ENCODE results near the gene HSPB9.

Gene HSPB9

GRCh38 chr17:42146911-42147607, 24.5 kb downstream of the HSPB9 start:
- DNase-seq (ENCODE audit: low read depth): no peak

GRCh38 chr17:42153919-42154742, 31.5 kb downstream of the HSPB9 start:
- no peak for DNase-seq (ENCODE audit: low read depth)

- no peak for DNase-seq (ENCODE audit: low read depth)
These were observed 33.0 kb downstream of the HSPB9 start for GRCh38 chr17:42155614-42156045.

- DNase-seq (ENCODE audit: low read depth): no peak
These were observed 37.4 kb downstream of the HSPB9 start for GRCh38 chr17:42159796-42160530.

GRCh38 chr17:42160531-42160910, 37.9 kb downstream of the HSPB9 start:
- no peak for DNase-seq (ENCODE audit: low read depth)

- DNase-seq (ENCODE audit: low read depth): no peak
These were observed 40.5 kb downstream of the HSPB9 start for GRCh38 chr17:42163113-42163512.

GRCh38 chr17:42163696-42164407, 41.2 kb downstream of the HSPB9 start:
- DNase-seq (ENCODE audit: low read depth): no peak

GRCh38 chr17:42165751-42166150, 43.1 kb downstream of the HSPB9 start:
- DNase-seq (ENCODE audit: low read depth): no peak

- DNase-seq (ENCODE audit: low read depth): no peak
These were observed 43.7 kb downstream of the HSPB9 start for GRCh38 chr17:42166196-42166763.

- no peak for DNase-seq (ENCODE audit: low read depth)
These were observed 45.2 kb downstream of the HSPB9 start for GRCh38 chr17:42167807-42168206.

- DNase-seq (ENCODE audit: low read depth): no peak
These were observed 46.7 kb downstream of the HSPB9 start for GRCh38 chr17:42169351-42169750.

GRCh38 chr17:42171831-42172230, 49.2 kb downstream of the HSPB9 start:
- no peak for DNase-seq (ENCODE audit: low read depth)
